Activated naive CD4-positive, alpha-beta T cell treated with anti-CD3 and anti-CD28 coated beads, Interleukin-2, amount 10 ng/mL, durations not matched to agents 7 days and 5 days (primary cell): ENCODE results near the gene DNAJC13.
"Not testable (repeated sequence)": the region's sequence is repeated elsewhere in the genome, so short reads cannot be mapped to it uniquely, and the experiment has no call there.

ENCODE experiments used
- CTCF ChIA-PET: fragments of 350-600 bp; sonication (Branson Sonifier 250); formaldehyde crosslinking; loops from one replicate; lab custom pipeline; 2021; ENCODE audit warnings: antibody characterized with exemption; lab: Charles Lee
- DNase-seq: peaks from one replicate; pipeline ENCODE4 v3.0.0-alpha.2; 2020
- H3K27ac Mint-ChIP-seq: one replicate; pipeline ENCODE4 v1.8.0; 2021; ENCODE audit warnings: mild to moderate bottlenecking, moderate library complexity, mixed read lengths
- H3K27me3 Mint-ChIP-seq: one replicate; pipeline ENCODE4 v1.8.0; 2021; ENCODE audit warnings: mild to moderate bottlenecking, mixed read lengths
- H3K36me3 Mint-ChIP-seq: one replicate; pipeline ENCODE4 v1.8.0; 2021; ENCODE audit warnings: mixed read lengths
- H3K4me1 Mint-ChIP-seq: one replicate; pipeline ENCODE4 v1.8.0; 2021; ENCODE audit warnings: mixed read lengths
- H3K4me3 Mint-ChIP-seq: one replicate; pipeline ENCODE4 v1.8.0; 2021; ENCODE audit warnings: mild to moderate bottlenecking, moderate library complexity, mixed read lengths
- H3K9me3 Mint-ChIP-seq: one replicate; pipeline ENCODE4 v1.8.0; 2021; ENCODE audit warnings: mixed read lengths

DNAJC13 gene

GRCh38 chr3:132394320-132394719 is 23.0 kb upstream of the DNAJC13 start:
- CTCF ChIA-PET = interaction anchor here (1.1 kb wide), 1 partner anchor 15 kb away, joined by 3 read pairs; no protein-coding TSS in a partner anchor
- Mint-ChIP-seq H3K9me3 (no peaks in the 10 kb centered on the region), H3K27me3 (no peaks in the 10 kb centered on the region), H3K4me1 (no peaks in the 10 kb centered on the region), H3K4me3 (no peak overlapping the region), H3K36me3 (no peaks in the 10 kb centered on the region), H3K27ac (no peak overlapping the region)
- DNase-seq = no peak

DNA sequence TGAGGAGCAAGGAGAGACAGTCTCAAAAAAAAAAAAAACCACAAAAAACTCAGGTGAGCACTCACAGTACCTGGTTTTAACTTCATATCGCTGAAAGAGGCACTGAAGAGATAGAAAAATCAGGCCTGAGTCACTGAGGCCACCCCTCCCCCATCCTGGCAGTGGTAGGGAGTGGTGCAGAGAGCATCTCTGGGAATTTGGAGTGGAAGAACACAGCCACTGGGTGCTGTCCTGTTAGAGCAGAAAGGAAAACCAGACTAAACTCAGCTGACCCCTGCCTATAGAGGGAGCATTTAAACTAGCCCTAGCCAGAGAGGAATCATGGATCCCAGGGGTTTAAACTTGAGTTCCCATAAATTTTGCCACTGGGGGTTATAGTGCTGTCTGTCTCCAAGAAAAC is 22.2 kb upstream of the DNAJC13 start:
- DNase-seq = no peak
- no peaks in the 10 kb centered on the region for H3K9me3 Mint-ChIP-seq
- no peaks in the 10 kb centered on the region for H3K4me1 Mint-ChIP-seq
- H3K36me3 Mint-ChIP-seq = no peaks in the 10 kb centered on the region
- H3K27ac Mint-ChIP-seq = no peak overlapping the region
- CTCF ChIA-PET = interaction anchor here (1.1 to 6.1 kb wide), 2 partner anchors 15 to 44 kb away, joined by 3 to 61 read pairs; no protein-coding TSS in a partner anchor
- no peak overlapping the region for H3K4me3 Mint-ChIP-seq
- no peaks in the 10 kb centered on the region for H3K27me3 Mint-ChIP-seq

DNA sequence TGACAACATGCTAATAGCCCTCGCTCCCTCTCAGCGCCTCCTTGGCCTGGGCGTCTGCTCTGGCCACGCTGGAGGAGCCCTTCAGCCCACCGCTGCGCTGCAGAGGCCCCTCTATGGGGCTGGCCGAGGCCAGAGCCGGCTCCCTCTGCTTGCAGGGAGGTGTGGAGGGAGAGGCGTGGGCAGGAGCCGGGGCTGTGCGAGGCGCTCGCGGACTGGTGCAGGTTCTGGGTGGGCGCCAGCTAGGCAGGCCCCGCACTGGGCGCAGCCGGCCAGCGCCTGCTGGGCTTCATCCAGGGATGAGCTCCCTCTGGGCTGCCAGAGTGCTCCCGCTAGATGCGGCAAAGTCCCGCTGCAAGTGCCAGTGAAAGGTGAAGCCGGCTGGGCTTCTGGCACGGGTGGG is 21.0 kb upstream of the DNAJC13 start:
- H3K4me1 Mint-ChIP-seq = no peaks in the 10 kb centered on the region
- no peak overlapping the region for H3K4me3 Mint-ChIP-seq
- no peak overlapping the region for H3K27ac Mint-ChIP-seq
- peaks cover 4% of the 10 kb centered on the region for H3K27me3 Mint-ChIP-seq
- H3K9me3 Mint-ChIP-seq = no peaks in the 10 kb centered on the region
- no peak for DNase-seq
- H3K36me3 Mint-ChIP-seq = no peaks in the 10 kb centered on the region
- CTCF ChIA-PET = interaction anchor here (1.2 to 6.1 kb wide), 2 partner anchors 45 to 139 kb away, joined by 3 to 61 read pairs; no protein-coding TSS in a partner anchor

GRCh38 chr3:132396776-132397175 is 20.5 kb upstream of the DNAJC13 start:
- not testable (repeated sequence) for H3K27me3 Mint-ChIP-seq, DNase-seq, H3K9me3 Mint-ChIP-seq, H3K4me3 Mint-ChIP-seq, H3K4me1 Mint-ChIP-seq, H3K36me3 Mint-ChIP-seq, H3K27ac Mint-ChIP-seq
- CTCF ChIA-PET = interaction anchor here (1.2 to 6.1 kb wide), 2 partner anchors 46 to 140 kb away, joined by 3 to 61 read pairs; no protein-coding TSS in a partner anchor

- Mint-ChIP-seq H3K9me3 (no peaks in the 10 kb centered on the region), H3K27me3 (peaks cover 11% of the 10 kb centered on the region), H3K27ac (no peak overlapping the region), H3K36me3 (no peaks in the 10 kb centered on the region), H3K4me1 (no peaks in the 10 kb centered on the region), H3K4me3 (no peak overlapping the region)
- CTCF ChIA-PET = interaction anchor here (1.5 to 6.1 kb wide), 2 partner anchors 48 to 242 kb away, joined by 4 to 61 read pairs; no protein-coding TSS in a partner anchor
- peak; percentile 46 for DNase-seq
Measured at GRCh38 chr3:132399054-132399929, 18.0 kb upstream of the DNAJC13 start.

DNA sequence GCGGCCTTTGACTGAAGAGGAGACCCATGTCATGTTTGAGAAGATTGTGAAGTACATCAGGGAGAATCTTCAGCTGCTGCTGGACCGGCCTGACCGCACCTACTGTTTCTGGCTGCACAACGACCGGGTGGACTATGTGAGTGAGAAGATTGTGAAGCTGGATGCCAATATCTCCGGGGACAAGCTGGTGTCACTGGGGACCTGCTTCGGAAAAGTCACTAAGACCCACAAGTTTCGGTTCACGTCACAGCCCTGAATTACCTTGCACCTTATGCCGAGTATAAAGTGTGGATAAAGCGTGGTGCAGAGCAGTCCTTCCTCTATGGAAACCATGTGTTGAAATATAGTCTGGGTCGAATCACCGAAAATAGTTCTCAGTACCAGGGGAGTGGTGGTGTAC is 16.0 kb upstream of the DNAJC13 start:
- Mint-ChIP-seq H3K27me3 (peaks cover 11% of the 10 kb centered on the region), H3K27ac (no peak overlapping the region), H3K4me3 (no peak overlapping the region), H3K36me3 (no peaks in the 10 kb centered on the region), H3K4me1 (no peaks in the 10 kb centered on the region), H3K9me3 (no peaks in the 10 kb centered on the region)
- no peak for DNase-seq
- CTCF ChIA-PET = interaction anchor here (6.1 kb wide), 1 partner anchor 50 kb away, joined by 61 read pairs; no protein-coding TSS in a partner anchor

DNA sequence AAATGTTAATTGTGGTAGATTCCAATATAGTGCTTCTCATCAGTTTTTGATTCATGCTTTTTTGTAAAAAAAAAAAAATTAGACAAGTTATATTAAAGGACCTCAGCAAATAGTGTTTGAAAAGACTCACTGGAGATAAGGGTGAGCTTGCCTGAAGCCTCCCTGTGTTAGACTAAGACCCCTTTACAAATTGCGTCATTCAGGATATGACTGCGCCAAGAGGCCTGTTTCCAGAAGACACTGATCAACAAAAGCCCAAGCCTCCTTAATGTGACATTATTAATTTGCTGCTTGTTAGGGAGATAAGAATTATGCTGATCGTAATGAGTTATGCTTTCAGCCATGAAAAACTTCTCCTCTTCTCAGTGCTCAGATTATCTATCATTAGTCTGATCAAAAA is 13.0 kb upstream of the DNAJC13 start:
- CTCF ChIA-PET = no interaction called here
- Mint-ChIP-seq H3K9me3 (no peaks in the 10 kb centered on the region), H3K27ac (no peak overlapping the region), H3K36me3 (no peaks in the 10 kb centered on the region), H3K4me1 (no peaks in the 10 kb centered on the region), H3K27me3 (peaks cover 15% of the 10 kb centered on the region), H3K4me3 (no peak overlapping the region)
- no peak for DNase-seq

DNA sequence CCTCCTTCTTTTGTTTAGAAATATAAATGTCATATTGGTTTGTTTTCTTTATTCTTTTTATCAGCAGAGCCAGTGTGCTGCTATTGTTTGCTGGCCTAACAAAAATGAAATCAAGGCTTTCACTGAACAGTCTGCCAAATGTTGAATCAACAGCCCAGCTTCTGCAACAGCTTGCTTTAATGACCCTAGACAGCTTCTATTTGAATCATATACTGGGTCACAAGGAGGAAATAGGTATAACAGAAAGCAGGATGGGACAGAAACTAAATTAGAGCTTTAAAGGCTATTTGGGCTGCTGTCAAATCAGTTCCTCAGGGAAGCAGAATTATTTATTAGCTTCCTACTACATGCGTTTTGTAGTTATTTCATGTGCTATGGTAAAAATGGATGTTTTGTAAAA is 12.1 kb upstream of the DNAJC13 start:
- CTCF ChIA-PET = no interaction called here
- H3K4me1 Mint-ChIP-seq = no peaks in the 10 kb centered on the region
- no peak for DNase-seq

GRCh38 chr3:132405609-132406299 is 11.5 kb upstream of the DNAJC13 start:
- no peaks in the 10 kb centered on the region for H3K36me3 Mint-ChIP-seq
- no peaks in the 10 kb centered on the region for H3K4me1 Mint-ChIP-seq
- no peaks in the 10 kb centered on the region for H3K9me3 Mint-ChIP-seq
- no peak overlapping the region for H3K4me3 Mint-ChIP-seq
- DNase-seq = no peak
- no peak overlapping the region for H3K27ac Mint-ChIP-seq
- peaks cover 20% of the 10 kb centered on the region for H3K27me3 Mint-ChIP-seq
- CTCF ChIA-PET = no interaction called here

More for the DNA sequence above, 12.1 kb upstream of the DNAJC13 start:
- Mint-ChIP-seq H3K4me3 (no peak overlapping the region), H3K9me3 (no peaks in the 10 kb centered on the region), H3K36me3 (no peaks in the 10 kb centered on the region), H3K27me3 (peaks cover 16% of the 10 kb centered on the region), H3K27ac (no peak overlapping the region)

- no peak overlapping the region for H3K27ac Mint-ChIP-seq
- H3K36me3 Mint-ChIP-seq = no peaks in the 10 kb centered on the region
- no peaks in the 10 kb centered on the region for H3K9me3 Mint-ChIP-seq
- CTCF ChIA-PET = interaction anchor here (0.7 kb wide), 1 partner anchor 16 kb away, joined by 3 read pairs; no protein-coding TSS in a partner anchor
- no peak for DNase-seq
- no peak overlapping the region for H3K4me3 Mint-ChIP-seq
- peaks cover 13% of the 10 kb centered on the region for H3K27me3 Mint-ChIP-seq
- H3K4me1 Mint-ChIP-seq = no peaks in the 10 kb centered on the region
Measured at GRCh38 chr3:132406587-132406986, 10.7 kb upstream of the DNAJC13 start.

DNA sequence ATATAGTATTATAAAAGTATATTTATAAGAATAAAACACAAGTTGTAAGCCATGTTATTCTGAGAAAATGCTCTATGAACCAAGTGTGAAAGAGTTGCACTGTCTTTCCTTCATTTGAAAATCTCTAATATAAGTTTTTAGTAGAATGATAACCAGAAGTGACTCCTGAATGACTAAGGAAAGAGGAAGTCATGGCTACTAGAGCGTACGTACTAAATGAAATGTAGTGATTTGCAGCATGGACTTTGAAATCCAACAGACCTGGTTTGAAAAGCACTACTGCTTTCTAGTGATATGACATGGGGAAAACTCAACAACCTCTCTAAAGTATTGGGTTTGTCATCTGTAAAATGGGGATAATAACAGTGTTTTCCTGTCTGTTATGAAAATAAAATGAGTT is 10.3 kb upstream of the DNAJC13 start:
- CTCF ChIA-PET = interaction anchor here (0.7 kb wide), 1 partner anchor 16 kb away, joined by 3 read pairs; no protein-coding TSS in a partner anchor
- H3K4me3 Mint-ChIP-seq = no peak overlapping the region
- no peaks in the 10 kb centered on the region for H3K9me3 Mint-ChIP-seq
- H3K27me3 Mint-ChIP-seq = peaks cover 12% of the 10 kb centered on the region
- H3K27ac Mint-ChIP-seq = no peak overlapping the region
- no peaks in the 10 kb centered on the region for H3K36me3 Mint-ChIP-seq
- no peaks in the 10 kb centered on the region for H3K4me1 Mint-ChIP-seq
- DNase-seq = no peak

- CTCF ChIA-PET = no interaction called here
- H3K4me3 Mint-ChIP-seq = no peak overlapping the region
- H3K9me3 Mint-ChIP-seq = no peaks in the 10 kb centered on the region
Measured at GRCh38 chr3:132414841-132415240, 2.5 kb upstream of the DNAJC13 start.

GRCh38 chr3:132416161-132416560 is 1.1 kb upstream of the DNAJC13 start:
- CTCF ChIA-PET = no interaction called here
- Mint-ChIP-seq H3K27ac (peak overlapping the region; percentile 96), H3K27me3 (no peaks in the 10 kb centered on the region), H3K9me3 (no peaks in the 10 kb centered on the region), H3K4me1 (peaks cover 27% of the 10 kb centered on the region), H3K36me3 (peaks cover 13% of the 10 kb centered on the region), H3K4me3 (peak overlapping the region; percentile 95)
- DNase-seq = no peak

More at GRCh38 chr3:132414841-132415240, 2.5 kb upstream of the DNAJC13 start:
- Mint-ChIP-seq H3K27me3 (peaks cover 4% of the 10 kb centered on the region), H3K36me3 (peaks cover 2% of the 10 kb centered on the region), H3K27ac (no peak overlapping the region), H3K4me1 (peaks cover 18% of the 10 kb centered on the region)
- no peak for DNase-seq

- peak overlapping the region; percentile 96 for H3K27ac Mint-ChIP-seq
- peak overlapping the region; percentile 95 for H3K4me3 Mint-ChIP-seq
- peaks cover 27% of the 10 kb centered on the region for H3K4me1 Mint-ChIP-seq
- H3K27me3 Mint-ChIP-seq = no peaks in the 10 kb centered on the region
- H3K36me3 Mint-ChIP-seq = peaks cover 14% of the 10 kb centered on the region
- peak; percentile 66 for DNase-seq
- no peaks in the 10 kb centered on the region for H3K9me3 Mint-ChIP-seq
- CTCF ChIA-PET = no interaction called here
Measured at GRCh38 chr3:132417695-132418411, 551 bp downstream of the DNAJC13 start.
